Breast epithelium (tissue), 3 donors: ENCODE results near the gene ARNT2.

Experiments used
- POLR2AphosphoS5 ChIP-seq, 3 donors: sonication (generic); formaldehyde crosslinking; IDR thresholded peaks; one replicate each; pipeline ENCODE4 v1.6.1; 2017; ENCODE audit warnings: antibody characterized with exemption in 3 of 3
- TF ChIP-seq, protein P1 (sequence below), 3 donors: fragments of 450-650 bp; IDR thresholded peaks; one replicate each; pipeline ENCODE4 v1.5.1; 2016 to 2017; ENCODE audit warnings: antibody characterized with exemption in 3 of 3, mild to moderate bottlenecking in 3 of 3, moderate library complexity in 3 of 3

DNA sequence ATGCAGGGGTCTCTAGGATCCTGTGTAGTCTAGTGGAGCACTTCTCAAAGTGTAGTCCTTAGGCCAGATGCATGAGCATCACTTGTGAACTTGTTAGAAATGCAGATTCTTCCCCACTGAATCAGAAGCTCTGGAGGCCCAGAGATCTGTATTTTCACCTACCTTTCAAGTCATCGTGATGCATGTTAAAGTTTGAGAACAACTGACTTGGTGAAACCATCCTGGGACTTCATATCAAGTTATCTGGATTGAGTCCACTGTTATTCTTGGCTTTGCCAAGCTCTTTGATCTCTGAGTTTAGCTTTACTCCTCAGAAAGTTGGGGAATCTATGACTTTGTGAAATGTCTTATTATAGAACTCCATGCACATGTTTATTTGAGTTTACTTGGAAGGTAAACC lies 78.5 kb downstream of the ARNT2 start:
- TF ChIP-seq, protein P1, sequence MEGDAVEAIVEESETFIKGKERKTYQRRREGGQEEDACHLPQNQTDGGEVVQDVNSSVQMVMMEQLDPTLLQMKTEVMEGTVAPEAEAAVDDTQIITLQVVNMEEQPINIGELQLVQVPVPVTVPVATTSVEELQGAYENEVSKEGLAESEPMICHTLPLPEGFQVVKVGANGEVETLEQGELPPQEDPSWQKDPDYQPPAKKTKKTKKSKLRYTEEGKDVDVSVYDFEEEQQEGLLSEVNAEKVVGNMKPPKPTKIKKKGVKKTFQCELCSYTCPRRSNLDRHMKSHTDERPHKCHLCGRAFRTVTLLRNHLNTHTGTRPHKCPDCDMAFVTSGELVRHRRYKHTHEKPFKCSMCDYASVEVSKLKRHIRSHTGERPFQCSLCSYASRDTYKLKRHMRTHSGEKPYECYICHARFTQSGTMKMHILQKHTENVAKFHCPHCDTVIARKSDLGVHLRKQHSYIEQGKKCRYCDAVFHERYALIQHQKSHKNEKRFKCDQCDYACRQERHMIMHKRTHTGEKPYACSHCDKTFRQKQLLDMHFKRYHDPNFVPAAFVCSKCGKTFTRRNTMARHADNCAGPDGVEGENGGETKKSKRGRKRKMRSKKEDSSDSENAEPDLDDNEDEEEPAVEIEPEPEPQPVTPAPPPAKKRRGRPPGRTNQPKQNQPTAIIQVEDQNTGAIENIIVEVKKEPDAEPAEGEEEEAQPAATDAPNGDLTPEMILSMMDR (IDR thresholded peaks at IDR 0.05) = no peak
- TF ChIP-seq POLR2AphosphoS5 (IDR thresholded peaks at IDR 0.05) = no peak
